Measurements from ENCODE around the gene NID1.
"Not testable (repeated sequence)": the region's sequence is repeated elsewhere in the genome, so short reads cannot be mapped to it uniquely, and the experiment has no call there.

The NID1 gene

DNA sequence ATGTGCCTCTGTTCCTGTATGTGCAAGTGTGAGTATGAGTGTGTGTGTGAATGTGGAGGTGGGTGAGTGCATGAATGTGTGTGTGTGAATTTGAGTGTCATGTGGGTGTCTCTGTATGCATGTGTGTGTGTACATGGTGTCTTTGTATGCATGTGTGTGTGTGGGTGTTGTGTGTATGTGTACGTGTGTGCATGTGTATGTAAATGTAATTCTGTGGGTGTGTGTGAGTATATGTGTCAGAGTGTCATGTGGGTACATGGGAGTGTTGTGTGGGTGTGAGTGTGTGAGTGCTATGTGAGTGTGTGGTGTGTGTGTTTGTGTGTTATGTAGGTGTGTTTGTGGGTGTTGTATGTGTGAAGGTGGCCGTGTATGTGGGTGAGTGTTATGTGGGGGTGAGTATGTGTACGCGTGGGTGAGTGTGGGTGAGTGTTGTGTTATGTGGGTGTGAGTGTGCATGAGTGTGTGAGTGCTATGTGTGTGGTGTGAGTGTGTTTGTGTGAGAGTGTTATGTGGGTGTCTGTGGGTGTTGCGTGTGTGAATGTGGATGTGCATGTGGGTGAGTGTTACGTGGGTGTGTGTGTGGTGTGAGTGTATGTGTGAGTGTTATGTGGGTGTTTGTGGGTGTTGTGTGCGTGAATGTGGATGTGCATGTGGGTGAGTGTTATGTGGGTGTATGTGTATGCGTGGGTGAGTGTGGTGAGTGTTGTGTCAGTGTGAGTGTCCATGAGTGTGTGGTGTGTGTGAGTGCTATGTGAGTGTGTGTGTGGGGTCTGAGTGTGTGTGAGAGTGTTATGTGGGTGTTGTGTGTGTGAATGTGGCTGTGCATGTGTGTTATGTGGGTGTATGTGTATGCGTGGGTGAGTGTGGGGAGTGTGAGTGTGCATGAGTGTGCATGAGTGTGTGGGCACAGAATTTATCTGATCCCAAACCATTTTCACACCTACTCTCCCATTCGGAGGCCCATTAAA lies 36.6 kb upstream of the NID1 start:
- Histone ChIP-seq H3K36me3 (ENCODE audit: insufficient read depth) (no peaks in the 10 kb centered on the region), H4K20me1 (ENCODE audit: insufficient read depth) (no peaks in the 10 kb centered on the region), H2AFZ (ENCODE audit: low read depth) (no peak overlapping the region), H3K4me1 (ENCODE audit: low read depth, poor library complexity, severe bottlenecking) (peaks cover 6% of the 10 kb centered on the region), H3K4me2 (no peak overlapping the region), H3K9ac (no peak overlapping the region), H3K27ac (no peak overlapping the region), H3K4me3 (IDR thresholded peaks at IDR 0.05; ENCODE audit: insufficient read depth, low read depth, low read length) (no peak overlapping the region), H3K27me3 (ENCODE audit: insufficient read depth, low read depth) (no peaks in the 10 kb centered on the region), H3K79me2 (ENCODE audit: insufficient read depth, low read depth) (no peaks in the 10 kb centered on the region)
- TF ChIP-seq, protein P1, sequence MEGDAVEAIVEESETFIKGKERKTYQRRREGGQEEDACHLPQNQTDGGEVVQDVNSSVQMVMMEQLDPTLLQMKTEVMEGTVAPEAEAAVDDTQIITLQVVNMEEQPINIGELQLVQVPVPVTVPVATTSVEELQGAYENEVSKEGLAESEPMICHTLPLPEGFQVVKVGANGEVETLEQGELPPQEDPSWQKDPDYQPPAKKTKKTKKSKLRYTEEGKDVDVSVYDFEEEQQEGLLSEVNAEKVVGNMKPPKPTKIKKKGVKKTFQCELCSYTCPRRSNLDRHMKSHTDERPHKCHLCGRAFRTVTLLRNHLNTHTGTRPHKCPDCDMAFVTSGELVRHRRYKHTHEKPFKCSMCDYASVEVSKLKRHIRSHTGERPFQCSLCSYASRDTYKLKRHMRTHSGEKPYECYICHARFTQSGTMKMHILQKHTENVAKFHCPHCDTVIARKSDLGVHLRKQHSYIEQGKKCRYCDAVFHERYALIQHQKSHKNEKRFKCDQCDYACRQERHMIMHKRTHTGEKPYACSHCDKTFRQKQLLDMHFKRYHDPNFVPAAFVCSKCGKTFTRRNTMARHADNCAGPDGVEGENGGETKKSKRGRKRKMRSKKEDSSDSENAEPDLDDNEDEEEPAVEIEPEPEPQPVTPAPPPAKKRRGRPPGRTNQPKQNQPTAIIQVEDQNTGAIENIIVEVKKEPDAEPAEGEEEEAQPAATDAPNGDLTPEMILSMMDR (conservative IDR thresholded peaks at IDR 0.05; ENCODE audit: low read depth, low read length), result no peak

- no peaks in the 10 kb centered on the region for H3K79me2 ChIP-seq (ENCODE audit: insufficient read depth, low read depth)
- no peak overlapping the region for H3K4me3 ChIP-seq (IDR thresholded peaks at IDR 0.05; ENCODE audit: insufficient read depth, low read depth, low read length)
- no peak overlapping the region for H3K4me2 ChIP-seq
- H3K27ac ChIP-seq, result no peak overlapping the region
- H3K36me3 ChIP-seq (ENCODE audit: insufficient read depth), result no peaks in the 10 kb centered on the region
- H4K20me1 ChIP-seq (ENCODE audit: insufficient read depth), result no peaks in the 10 kb centered on the region
- no peak overlapping the region for H3K9ac ChIP-seq
- H2AFZ ChIP-seq (ENCODE audit: low read depth), result no peak overlapping the region
- peaks cover 6% of the 10 kb centered on the region for H3K4me1 ChIP-seq (ENCODE audit: low read depth, poor library complexity, severe bottlenecking)
- TF ChIP-seq, protein P1 (conservative IDR thresholded peaks at IDR 0.05; ENCODE audit: low read depth, low read length), result no peak
- no peaks in the 10 kb centered on the region for H3K27me3 ChIP-seq (ENCODE audit: insufficient read depth, low read depth)
Measured at GRCh38 chr1:236100799-236101198, 35.9 kb upstream of the NID1 start.

DNA sequence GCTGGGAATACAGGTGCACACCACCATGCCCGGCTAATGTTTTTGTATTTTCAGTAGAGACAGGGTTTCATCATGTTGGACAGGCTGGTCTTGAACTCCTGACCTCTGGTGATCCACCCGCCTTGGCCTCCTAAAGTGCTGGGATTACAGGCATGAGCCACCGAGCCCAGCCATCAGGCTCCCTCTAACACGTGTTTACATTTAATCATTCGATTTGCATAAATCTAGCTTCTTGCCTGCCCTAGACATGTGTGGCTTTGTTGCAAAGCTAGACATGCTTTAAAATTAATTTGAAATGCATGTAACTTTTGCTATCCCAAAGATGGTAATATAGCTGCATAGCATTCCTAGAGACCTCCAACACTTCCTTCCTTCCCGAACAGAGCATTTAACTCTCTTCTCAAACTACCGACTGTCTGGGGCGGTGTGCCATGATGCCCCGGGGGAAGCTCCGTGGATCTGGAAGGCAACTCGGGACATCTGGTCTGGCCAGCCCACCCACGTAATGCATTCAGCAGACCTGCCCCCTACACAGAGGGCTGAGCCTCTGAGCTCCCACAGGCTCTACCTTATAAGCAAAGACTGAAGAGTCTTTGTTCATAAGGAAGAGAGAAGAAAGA lies 34.6 kb upstream of the NID1 start:
- H3K79me2 ChIP-seq (ENCODE audit: insufficient read depth, low read depth), result no peaks in the 10 kb centered on the region
- H3K4me2 ChIP-seq, result no peak overlapping the region
- H3K4me1 ChIP-seq (ENCODE audit: low read depth, poor library complexity, severe bottlenecking), result peaks cover 6% of the 10 kb centered on the region
- H3K36me3 ChIP-seq (ENCODE audit: insufficient read depth), result no peaks in the 10 kb centered on the region
- no peak overlapping the region for H3K9ac ChIP-seq
- no peaks in the 10 kb centered on the region for H4K20me1 ChIP-seq (ENCODE audit: insufficient read depth)
- TF ChIP-seq, protein P1 (conservative IDR thresholded peaks at IDR 0.05; ENCODE audit: low read depth, low read length), result no peak
- no peak overlapping the region for H3K27ac ChIP-seq
- no peaks in the 10 kb centered on the region for H3K27me3 ChIP-seq (ENCODE audit: insufficient read depth, low read depth)
- no peak overlapping the region for H3K4me3 ChIP-seq (IDR thresholded peaks at IDR 0.05; ENCODE audit: insufficient read depth, low read depth, low read length)
- H2AFZ ChIP-seq (ENCODE audit: low read depth), result no peak overlapping the region

DNA sequence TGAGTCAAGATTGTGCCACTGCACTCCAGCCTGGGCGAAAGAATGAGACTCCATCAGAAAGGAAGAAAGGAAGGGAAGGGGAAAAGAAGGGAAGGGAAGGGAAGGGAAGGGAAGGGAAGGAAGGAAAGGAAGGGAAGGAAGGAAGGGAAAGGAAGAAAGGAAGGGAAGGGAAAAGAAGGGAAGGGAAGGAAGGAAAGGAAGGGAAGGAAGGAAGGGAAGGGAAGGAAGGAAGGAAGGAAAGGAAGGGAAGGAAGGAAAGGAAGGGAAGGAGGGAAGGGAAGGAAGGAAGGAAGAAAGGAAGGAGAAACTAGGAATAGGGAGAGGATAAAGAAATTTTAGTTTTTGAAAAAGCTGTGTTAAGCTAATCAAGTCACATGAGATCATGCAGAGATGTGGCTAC lies 33.4 kb upstream of the NID1 start:
- no peaks in the 10 kb centered on the region for H3K79me2 ChIP-seq (ENCODE audit: insufficient read depth, low read depth)
- no peak overlapping the region for H2AFZ ChIP-seq (ENCODE audit: low read depth)
- no peak overlapping the region for H3K9ac ChIP-seq
- no peaks in the 10 kb centered on the region for H3K36me3 ChIP-seq (ENCODE audit: insufficient read depth)
- H4K20me1 ChIP-seq (ENCODE audit: insufficient read depth), result no peaks in the 10 kb centered on the region
- TF ChIP-seq, protein P1 (conservative IDR thresholded peaks at IDR 0.05; ENCODE audit: low read depth, low read length), result no peak
- peaks cover 5% of the 10 kb centered on the region for H3K4me1 ChIP-seq (ENCODE audit: low read depth, poor library complexity, severe bottlenecking)
- H3K27ac ChIP-seq, result no peak overlapping the region
- H3K4me2 ChIP-seq, result no peak overlapping the region
- no peak overlapping the region for H3K4me3 ChIP-seq (IDR thresholded peaks at IDR 0.05; ENCODE audit: insufficient read depth, low read depth, low read length)
- H3K27me3 ChIP-seq (ENCODE audit: insufficient read depth, low read depth), result no peaks in the 10 kb centered on the region

- H2AFZ ChIP-seq (ENCODE audit: low read depth); H3K4me3 ChIP-seq (IDR thresholded peaks at IDR 0.05; ENCODE audit: insufficient read depth, low read depth, low read length); H3K27ac ChIP-seq; H3K4me1 ChIP-seq (ENCODE audit: low read depth, poor library complexity, severe bottlenecking); H3K36me3 ChIP-seq (ENCODE audit: insufficient read depth); H4K20me1 ChIP-seq (ENCODE audit: insufficient read depth); H3K79me2 ChIP-seq (ENCODE audit: insufficient read depth, low read depth); H3K4me2 ChIP-seq; H3K9ac ChIP-seq; H3K27me3 ChIP-seq (ENCODE audit: insufficient read depth, low read depth): not testable (repeated sequence)
Measured at GRCh38 chr1:236096660-236097482, 32.0 kb upstream of the NID1 start.
